A549 (cell line): Measurements from ENCODE around the gene PSME3IP1. TPM values are rescaled to one million over a fixed set of nuclear protein-coding genes. Genes with fewer than 3 reads are reported as not detected.

Source experiments
- ATAC-seq, 2 experiments: fragments of 200-7000 bp in 1 of 2; fragments of >200 bp in 1 of 2; cut with Nextera tagmentation in 1 of 2; cut with Tn5 transposase in 1 of 2; 3 replicates each; pipeline versions ENCODE4 v1.8.0 to v1.9.1; 2018 to 2020; ENCODE audit warnings: mild to moderate bottlenecking in 1 of 2, moderate library complexity in 1 of 2
- CTCF ChIA-PET: fragments of 300-600 bp; sonication (Branson Sonifier 250); formaldehyde crosslinking; extraction: SDS; loops from one replicate; lab custom pipeline; 2021; ENCODE audit warnings: antibody characterized with exemption, inconsistent platforms; lab: Yijun Ruan, JAX
- POLR2A ChIA-PET: fragments of 350-600 bp; formaldehyde crosslinking; extraction: SDS; loops from one replicate; lab custom pipeline; 2021; ENCODE audit warnings: antibody characterized with exemption, inconsistent platforms; lab: Yijun Ruan, JAX
- DNase-seq, 2 experiments: peaks; one replicate each; pipeline versions ENCODE4 v3.0.0 to v3.0.0-alpha.2; 2011 to 2016; ENCODE audit warnings: low read depth in 1 of 2, low spot score in 1 of 2
- FAIRE-seq: peaks from 2 replicates; lab custom pipeline; 2011; peaks lifted over from hg19 to GRCh38; lab: Jason Lieb, UNC
- H3K27ac ChIP-seq, 2 experiments: fragments of >200 bp; sonication (Bioruptor Twin); formaldehyde crosslinking; 3 replicates each; pipeline ENCODE4 v1.5.1; 2016 to 2017
- H3K4me1 ChIP-seq: fragments of >200 bp; sonication (Bioruptor Twin); formaldehyde crosslinking; 3 replicates; pipeline ENCODE4 v1.6.1; 2016
- H3K4me2 ChIP-seq: fragments of >200 bp; sonication (Bioruptor Twin); formaldehyde crosslinking; 3 replicates; pipeline ENCODE4 v1.6.1; 2016
- H3K4me3 ChIP-seq: fragments of >200 bp; sonication (Bioruptor Twin); formaldehyde crosslinking; 3 replicates; pipeline ENCODE4 v1.5.1; 2016
- H3K9me3 ChIP-seq: fragments of >200 bp; sonication (Bioruptor Twin); formaldehyde crosslinking; 3 replicates; pipeline ENCODE4 v1.6.1; 2016
- ATOH8 ChIP-seq: fragments of 250-450 bp; sonication (Bioruptor Pico); IDR thresholded peaks from 2 replicates; pipeline ENCODE4 v1.5.0; 2020; ENCODE audit warnings: low read depth, mild to moderate bottlenecking, moderate library complexity
- BCL3 ChIP-seq: fragments of >200 bp; sonication (Bioruptor Twin); formaldehyde crosslinking; IDR thresholded peaks from 3 replicates; pipeline ENCODE4 v1.6.1; 2016
- BHLHE40 ChIP-seq: IDR thresholded peaks from 2 replicates; pipeline ENCODE4 v1.6.1; 2012; ENCODE audit warnings: low read depth, low read length, inconsistent platforms
- CBX2 ChIP-seq: fragments of 200-600 bp; sonication (generic); IDR thresholded peaks from 2 replicates; pipeline ENCODE4 v1.6.1; 2016; ENCODE audit warnings: low read depth, mild to moderate bottlenecking, borderline replicate concordance
- CEBPB ChIP-seq, 2 experiments: fragments of >200 bp in 1 of 2; sonication (Bioruptor Twin) in 1 of 2; formaldehyde crosslinking in 1 of 2; IDR thresholded peaks; 2 replicates each; pipeline ENCODE4 v1.6.1; 2012 to 2016
- CHD4 ChIP-seq: fragments of 200-600 bp; sonication (generic); IDR thresholded peaks from 2 replicates; pipeline ENCODE4 v1.6.1; 2016; ENCODE audit warnings: antibody characterized with exemption, mild to moderate bottlenecking, borderline replicate concordance
- EHF ChIP-seq: fragments of 250-450 bp; sonication (Bioruptor Pico); IDR thresholded peaks from 2 replicates; pipeline ENCODE4 v1.5.0; 2020; ENCODE audit warnings: mild to moderate bottlenecking
- EP300 ChIP-seq, 2 experiments: fragments of >200 bp; sonication (Bioruptor Twin); formaldehyde crosslinking; IDR thresholded peaks; 2 replicates in 1 of 2; 3 replicates in 1 of 2; pipeline ENCODE4 v1.6.1; 2016 to 2017
- ESRRA ChIP-seq: fragments of 150-350 bp; IDR thresholded peaks from 2 replicates; pipeline ENCODE4 v1.6.1; 2014; ENCODE audit warnings: mild to moderate bottlenecking, low read length, borderline replicate concordance
- FOXS1 ChIP-seq: fragments of 250-450 bp; sonication (Bioruptor Pico); IDR thresholded peaks from 2 replicates; pipeline ENCODE4 v1.5.0; 2020; ENCODE audit warnings: mild to moderate bottlenecking, moderate library complexity
- HOXA7 ChIP-seq: fragments of 250-450 bp; sonication (Bioruptor Pico); IDR thresholded peaks from 2 replicates; pipeline ENCODE4 v1.5.0; 2020; ENCODE audit warnings: mild to moderate bottlenecking, moderate library complexity
- HOXB5 ChIP-seq: fragments of 250-450 bp; sonication (Bioruptor Pico); IDR thresholded peaks from 2 replicates; pipeline ENCODE4 v1.5.0; 2020; ENCODE audit warnings: mild to moderate bottlenecking, moderate library complexity
- JUNB ChIP-seq: fragments of >200 bp; sonication (Bioruptor Twin); formaldehyde crosslinking; IDR thresholded peaks from 2 replicates; pipeline ENCODE4 v1.6.1; 2016
- KDM5A ChIP-seq: fragments of 200-600 bp; sonication (generic); IDR thresholded peaks from 2 replicates; pipeline ENCODE4 v1.6.1; 2016; ENCODE audit warnings: antibody characterized with exemption, mild to moderate bottlenecking
- MAX ChIP-seq: IDR thresholded peaks from 2 replicates; pipeline ENCODE4 v1.6.1; 2012
- NPAS2 ChIP-seq: fragments of 250-450 bp; sonication (Bioruptor Pico); IDR thresholded peaks from 2 replicates; pipeline ENCODE4 v1.8.0; 2022; ENCODE audit warnings: mild to moderate bottlenecking, moderate library complexity, borderline replicate concordance
- NR3C1 ChIP-seq: fragments of >200 bp; sonication (Bioruptor Twin); formaldehyde crosslinking; IDR thresholded peaks from 3 replicates; pipeline ENCODE4 v1.6.1; 2017
- POLR2AphosphoS2 ChIP-seq: conservative IDR thresholded peaks from 2 replicates; pipeline ENCODE4 v1.6.1; 2012; ENCODE audit warnings: low read length, improper control_type of control experiment, inconsistent platforms
- ZC3H11A ChIP-seq: fragments of 450-650 bp; IDR thresholded peaks from 2 replicates; pipeline ENCODE4 v1.6.1; 2014; ENCODE audit warnings: antibody characterized with exemption, mild to moderate bottlenecking
- ZSCAN20 ChIP-seq: fragments of 250-450 bp; sonication (Bioruptor Pico); IDR thresholded peaks from 2 replicates; pipeline ENCODE4 v1.8.0; 2022; ENCODE audit warnings: mild to moderate bottlenecking, moderate library complexity
- WGBS: methylation state at CpG from one replicate; pipeline ENCODE4 v1.1.6; 2017; ENCODE audit errors: missing lambda C conversion rate; 5-methylcytosine and 5-hydroxymethylcytosine counted together
- polyA plus RNA-seq, 4 experiments: library from polyadenylated mRNA; depleted of rRNA in 3 of 4; stranded (reverse); fragments of >200 nt; fragmentation: RNase III in 1 of 4; extraction: RNeasy Plus Mini Kit Qiagen cat#74134 plus additional on column Dnase treatment in 1 of 4; gene quantifications; 2 replicates in 3 of 4; 3 replicates in 1 of 4; pipeline ENCODE4 v1.2.3, GENCODE V29; 2011 to 2017
- TF ChIP-seq, protein P1 (sequence below): fragments of >200 bp; sonication (Bioruptor Twin); formaldehyde crosslinking; IDR thresholded peaks from 3 replicates; pipeline ENCODE4 v1.5.1; 2016
- TF ChIP-seq, protein P2 (sequence below): IDR thresholded peaks from 2 replicates; pipeline ENCODE4 v1.6.1; 2012

Gene PSME3IP1
- polyA plus RNA-seq, 2 of the 4 experiments (the other 2 are of a cell fraction) = 155 to 159 TPM

GRCh38 chr16:57229079-57229478 lies 43.2 kb upstream of the PSME3IP1 start:
- POLR2A ChIA-PET = no interaction called here
- no peaks in the 10 kb centered on the region for H3K4me1 ChIP-seq
- no peak overlapping the region for H3K27ac ChIP-seq
- no peak overlapping the region for H3K4me2 ChIP-seq
- ATAC-seq (no peak), DNase-seq (no peak), FAIRE-seq (no peak)
- no peaks in the 10 kb centered on the region for H3K9me3 ChIP-seq
- 88% methylated on average over 1 of the region's 1 CpG for WGBS
- CTCF ChIA-PET = no interaction called here
- TF ChIP-seq NPAS2 (CRISPR knock-in tag) (no peak), ZSCAN20 (no peak), HOXB5 (CRISPR knock-in tag) (no peak), EP300 (IDR thresholded peaks at IDR 0.05) (no peak), CHD4 (no peak), ZC3H11A (no peak), POLR2AphosphoS2 (no peak), CBX2 (no peak), MAX (no peak), NR3C1 (no peak), FOXS1 (CRISPR knock-in tag) (no peak), EHF (CRISPR knock-in tag) (no peak)
- TF ChIP-seq, protein P1, sequence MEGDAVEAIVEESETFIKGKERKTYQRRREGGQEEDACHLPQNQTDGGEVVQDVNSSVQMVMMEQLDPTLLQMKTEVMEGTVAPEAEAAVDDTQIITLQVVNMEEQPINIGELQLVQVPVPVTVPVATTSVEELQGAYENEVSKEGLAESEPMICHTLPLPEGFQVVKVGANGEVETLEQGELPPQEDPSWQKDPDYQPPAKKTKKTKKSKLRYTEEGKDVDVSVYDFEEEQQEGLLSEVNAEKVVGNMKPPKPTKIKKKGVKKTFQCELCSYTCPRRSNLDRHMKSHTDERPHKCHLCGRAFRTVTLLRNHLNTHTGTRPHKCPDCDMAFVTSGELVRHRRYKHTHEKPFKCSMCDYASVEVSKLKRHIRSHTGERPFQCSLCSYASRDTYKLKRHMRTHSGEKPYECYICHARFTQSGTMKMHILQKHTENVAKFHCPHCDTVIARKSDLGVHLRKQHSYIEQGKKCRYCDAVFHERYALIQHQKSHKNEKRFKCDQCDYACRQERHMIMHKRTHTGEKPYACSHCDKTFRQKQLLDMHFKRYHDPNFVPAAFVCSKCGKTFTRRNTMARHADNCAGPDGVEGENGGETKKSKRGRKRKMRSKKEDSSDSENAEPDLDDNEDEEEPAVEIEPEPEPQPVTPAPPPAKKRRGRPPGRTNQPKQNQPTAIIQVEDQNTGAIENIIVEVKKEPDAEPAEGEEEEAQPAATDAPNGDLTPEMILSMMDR = no peak
- H3K4me3 ChIP-seq = no peak overlapping the region

DNA sequence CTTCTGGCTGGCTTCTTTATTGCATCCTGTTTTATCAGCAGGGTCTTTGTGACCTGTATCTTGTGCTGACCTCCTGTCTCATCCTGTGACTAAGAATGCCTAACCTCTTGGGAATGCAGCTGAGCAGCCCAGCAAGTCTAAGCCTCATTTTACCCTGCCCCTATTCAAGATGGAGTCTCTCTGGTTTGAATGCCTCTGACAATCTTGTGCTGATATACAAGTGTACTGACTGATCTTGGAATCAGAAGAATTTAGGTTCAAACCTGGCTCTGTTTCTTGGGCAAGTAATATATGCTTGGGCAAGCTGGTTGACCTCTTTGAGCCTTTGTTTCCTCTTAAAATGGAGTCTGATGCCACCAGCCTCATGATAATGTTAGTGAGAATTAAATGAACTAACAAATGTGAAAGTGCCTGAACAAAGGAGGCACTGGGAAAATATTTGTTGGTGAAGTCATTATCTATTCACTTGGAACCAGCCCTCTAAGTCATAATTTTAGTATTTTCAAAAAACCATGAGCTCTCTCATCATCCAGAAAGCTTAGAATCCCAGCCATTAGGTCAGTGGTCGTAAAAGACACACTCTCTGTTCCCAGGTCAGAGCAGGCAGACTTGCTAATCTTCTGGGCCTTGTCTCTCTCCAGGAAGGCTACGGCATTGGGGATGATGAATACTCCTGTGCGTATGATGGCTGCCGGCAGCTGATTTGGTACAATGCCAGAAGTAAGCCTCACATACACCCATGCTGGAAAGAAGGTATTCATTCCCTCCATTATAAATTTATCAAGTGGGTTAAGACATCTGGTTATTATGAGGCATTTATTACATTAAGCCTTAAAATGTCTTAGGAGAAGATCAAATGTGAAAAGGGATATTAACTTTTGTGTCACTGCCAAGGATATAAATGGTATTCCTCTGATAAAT lies 41.1 kb upstream of the PSME3IP1 start:
- ChIA-PET CTCF (no interaction called here), POLR2A (no interaction called here)
- no peak for ATAC-seq
- Histone ChIP-seq H3K4me1 (no peaks in the 10 kb centered on the region), H3K4me3 (no peak overlapping the region), H3K27ac (no peak overlapping the region), H3K9me3 (no peaks in the 10 kb centered on the region), H3K4me2 (no peak overlapping the region)
- no peak for FAIRE-seq
- no peak for TF ChIP-seq CEBPB (IDR thresholded peaks at IDR 0.05)
- no peak for TF ChIP-seq ESRRA
- no peak for DNase-seq
- 91% methylated on average over 4 of the region's 4 CpGs for WGBS

GRCh38 chr16:57225978-57226377 lies 40.1 kb upstream of the PSME3IP1 start:
- DNase-seq (no peak), FAIRE-seq (no peak), ATAC-seq (no peak)
- Histone ChIP-seq H3K4me2 (no peak overlapping the region), H3K4me3 (no peak overlapping the region), H3K27ac (no peak overlapping the region), H3K4me1 (no peaks in the 10 kb centered on the region), H3K9me3 (peaks cover 2% of the 10 kb centered on the region; the same call in 1 of the 3 replicates)
- TF ChIP-seq, protein P1 = no peak
- no peak for TF ChIP-seq ZC3H11A
- TF ChIP-seq BHLHE40 = no peak
- TF ChIP-seq KDM5A = no peak
- TF ChIP-seq HOXA7 (CRISPR knock-in tag) = no peak
- TF ChIP-seq, protein P2, sequence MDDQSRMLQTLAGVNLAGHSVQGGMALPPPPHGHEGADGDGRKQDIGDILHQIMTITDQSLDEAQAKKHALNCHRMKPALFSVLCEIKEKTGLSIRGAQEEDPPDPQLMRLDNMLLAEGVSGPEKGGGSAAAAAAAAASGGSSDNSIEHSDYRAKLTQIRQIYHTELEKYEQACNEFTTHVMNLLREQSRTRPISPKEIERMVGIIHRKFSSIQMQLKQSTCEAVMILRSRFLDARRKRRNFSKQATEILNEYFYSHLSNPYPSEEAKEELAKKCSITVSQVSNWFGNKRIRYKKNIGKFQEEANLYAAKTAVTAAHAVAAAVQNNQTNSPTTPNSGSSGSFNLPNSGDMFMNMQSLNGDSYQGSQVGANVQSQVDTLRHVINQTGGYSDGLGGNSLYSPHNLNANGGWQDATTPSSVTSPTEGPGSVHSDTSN = no peak
- TF ChIP-seq JUNB = no peak
- TF ChIP-seq HOXB5 (CRISPR knock-in tag) = no peak
- no peak for TF ChIP-seq BCL3
- no peak for TF ChIP-seq ATOH8 (CRISPR knock-in tag)
- CTCF ChIA-PET = no interaction called here
- over 99% methylated on average over 7 of the region's 7 CpGs for WGBS
- POLR2A ChIA-PET = no interaction called here
